Measurements from ENCODE around the gene TMUB1.

Gene TMUB1

GRCh38 chr7:151082141-151083070, 887 bp downstream of the TMUB1 start:
- no peak for DNase-seq

GRCh38 chr7:151081170-151082101, 1.9 kb downstream of the TMUB1 start:
- no peak for DNase-seq

- DNase-seq, result peak; percentile 85
Measured at GRCh38 chr7:151080522-151081169, 2.6 kb downstream of the TMUB1 start, which contains the start of gene FASTK. Gene FASTK, minus strand, starts transcription at chr7:151080809. Its CDS starts 43 bp downstream, at chr7:151080766.

GRCh38 chr7:151080067-151080521, 3.2 kb downstream of the TMUB1 start:
- DNase-seq, result peak; percentile 46

- DNase-seq, result no peak
Measured at GRCh38 chr7:151079199-151079910, 3.9 kb downstream of the TMUB1 start.

- no peak for DNase-seq
Measured at GRCh38 chr7:151078233-151079040, 4.9 kb downstream of the TMUB1 start.

GRCh38 chr7:151077705-151078232, 5.5 kb downstream of the TMUB1 start:
- DNase-seq, result no peak

- no peak for DNase-seq
Measured at GRCh38 chr7:151076863-151077704, 6.2 kb downstream of the TMUB1 start.

- no peak for DNase-seq
Measured at GRCh38 chr7:151075978-151076426, 7.3 kb downstream of the TMUB1 start.

GRCh38 chr7:151075662-151075971, 7.7 kb downstream of the TMUB1 start:
- DNase-seq, result no peak

- no peak for DNase-seq
Measured at GRCh38 chr7:151074817-151075661, 8.3 kb downstream of the TMUB1 start.

GRCh38 chr7:151073990-151074389, 9.3 kb downstream of the TMUB1 start:
- no peak for DNase-seq

- DNase-seq, result no peak
Measured at GRCh38 chr7:151071032-151071866, 12.0 kb downstream of the TMUB1 start.

- DNase-seq, result no peak
Measured at GRCh38 chr7:151070574-151070960, 12.7 kb downstream of the TMUB1 start.

GRCh38 chr7:151069841-151070573, 13.3 kb downstream of the TMUB1 start:
- DNase-seq, result no peak

- DNase-seq, result no peak
Measured at GRCh38 chr7:151068069-151068773, 15.1 kb downstream of the TMUB1 start.

All from activated CD4-positive, CD25-positive, alpha-beta regulatory T cell treated with anti-CD3 and anti-CD28 coated beads, Interleukin-2, amount 50 U/mL, for 72 hours (primary cell).